Hepatic stellate cell (primary cell): ENCODE results near the gene KPTN.
A peak's percentile ranks its signal among the peaks of the same experiment; 100 is the strongest.
"Not testable (repeated sequence)": the region's sequence is repeated elsewhere in the genome, so short reads cannot be mapped to it uniquely, and the experiment has no call there.

Source experiments
- DNase-seq: peaks from one replicate; pipeline ENCODE4 v3.0.0; 2011; ENCODE audit warnings: low spot score

The KPTN gene

GRCh38 chr19:47491358-47492136 lies 7.5 kb upstream of the KPTN start:
- DNase-seq = no peak

GRCh38 chr19:47490847-47491246 lies 6.8 kb upstream of the KPTN start:
- DNase-seq = no peak

- no peak for DNase-seq
Observed at GRCh38 chr19:47490031-47490430, 6.0 kb upstream of the KPTN start.

GRCh38 chr19:47489072-47489914 lies 5.3 kb upstream of the KPTN start:
- DNase-seq = no peak

- DNase-seq = no peak
Observed at GRCh38 chr19:47487551-47488515, 3.8 kb upstream of the KPTN start.

- no peak for DNase-seq
Observed at GRCh38 chr19:47486900-47487299, 2.9 kb upstream of the KPTN start.

GRCh38 chr19:47486220-47486619 lies 2.2 kb upstream of the KPTN start:
- DNase-seq = not testable (repeated sequence)

- no peak for DNase-seq
Observed at GRCh38 chr19:47485210-47485609, 1.2 kb upstream of the KPTN start.

- no peak for DNase-seq
Observed at GRCh38 chr19:47483200-47483599, 819 bp downstream of the KPTN start.

- DNase-seq = no peak
Observed at GRCh38 chr19:47481460-47482052, 2.5 kb downstream of the KPTN start.

- no peak for DNase-seq
Observed at GRCh38 chr19:47480658-47481057, 3.4 kb downstream of the KPTN start.

GRCh38 chr19:47479701-47480503 lies 4.1 kb downstream of the KPTN start:
- DNase-seq = no peak

GRCh38 chr19:47476438-47476972 lies 7.5 kb downstream of the KPTN start:
- DNase-seq = no peak

- DNase-seq = no peak
Observed at GRCh38 chr19:47475465-47475864, 8.6 kb downstream of the KPTN start.

- DNase-seq = no peak
Observed at GRCh38 chr19:47473336-47473735, 10.7 kb downstream of the KPTN start.

- peak; percentile 72 for DNase-seq
Observed at GRCh38 chr19:47471733-47472457, 12.1 kb downstream of the KPTN start, which contains the start of gene SLC8A2. Gene SLC8A2 (minus strand): TSS chr19:47471893. CDS start chr19:47466403, 5,490 bp downstream.

GRCh38 chr19:47471381-47471732 lies 12.7 kb downstream of the KPTN start:
- no peak for DNase-seq

GRCh38 chr19:47470447-47471195 lies 13.4 kb downstream of the KPTN start:
- DNase-seq = no peak

GRCh38 chr19:47469719-47470118 lies 14.3 kb downstream of the KPTN start:
- DNase-seq = no peak
